Muscle of leg (tissue), 11 donors: ENCODE results near the gene PFDN5. TPM values are rescaled to one million over a fixed set of nuclear protein-coding genes. Genes with fewer than 3 reads are reported as not detected.

Experiments used
- DNase-seq: peaks from one replicate; pipeline ENCODE4 v3.0.0; 2013
- H3K27ac ChIP-seq: one replicate; pipeline ENCODE4 v1.5.1; 2013; ENCODE audit warnings: mild to moderate bottlenecking, low read length, control low read depth
- H3K27me3 ChIP-seq: one replicate; pipeline ENCODE4 v1.6.1; 2013; ENCODE audit warnings: low read length; ENCODE audit not compliant: control insufficient read depth, insufficient read depth
- H3K36me3 ChIP-seq: one replicate; pipeline ENCODE4 v1.6.1; 2013; ENCODE audit warnings: low read length; ENCODE audit not compliant: control insufficient read depth, insufficient read depth
- H3K4me1 ChIP-seq: one replicate; pipeline ENCODE4 v1.6.1; 2013; ENCODE audit warnings: low read length; ENCODE audit not compliant: control insufficient read depth, insufficient read depth
- H3K4me3 ChIP-seq: one replicate; pipeline ENCODE4 v1.5.1; 2013; ENCODE audit warnings: low read length, control low read depth
- H3K9me3 ChIP-seq: replicated peaks from 2 replicates; pipeline ENCODE4 v1.6.1; 2013; ENCODE audit warnings: low read depth, low read length; ENCODE audit not compliant: control insufficient read depth
- WGBS: methylation state at CpG from one replicate; pipeline ENCODE4 v1.1.5; 2013; ENCODE audit warnings: missing lambda C conversion rate; ENCODE audit not compliant: insufficient coverage; 5-methylcytosine and 5-hydroxymethylcytosine counted together
- polyA plus RNA-seq, 8 donors: library from polyadenylated mRNA; unstranded; fragments of 120-200 nt; gene quantifications; one replicate each; pipeline versions ENCODE4 v1.2.1 to v1.2.3, GENCODE V29; 2013; ENCODE audit warnings: inconsistent platforms in 1 of 8, low replicate concordance in 1 of 8; ENCODE audit not compliant: insufficient read length in 8 of 8, insufficient read depth in 1 of 8
- total RNA-seq: library from RNA; stranded (reverse); fragments of 120-200 nt; gene quantifications from one replicate; pipeline ENCODE4 v1.2.4, GENCODE V29; 2013

PFDN5 gene
- total and polyA plus RNA-seq, 9 donors = 451 to 875 (median 540) TPM

DNA sequence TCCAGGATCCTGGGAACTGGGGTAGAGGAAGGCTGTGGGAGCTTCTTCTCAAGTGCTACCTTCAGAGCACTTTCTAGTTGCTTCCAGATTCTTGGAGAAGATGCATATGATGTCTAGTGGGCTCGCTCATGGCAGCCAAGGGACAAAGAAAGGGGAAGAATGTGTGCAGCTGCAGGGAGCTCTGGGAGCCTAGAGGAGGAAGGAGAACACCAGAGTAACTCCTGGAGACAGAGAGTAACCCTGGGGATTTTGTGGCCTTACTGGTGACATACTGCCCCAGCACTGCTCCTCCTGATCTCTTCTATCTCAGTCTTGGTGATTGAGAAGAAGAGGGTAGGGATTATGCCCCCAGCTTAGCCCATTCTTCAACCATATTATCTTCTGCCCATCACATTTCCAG lies 51.1 kb downstream of the PFDN5 start:
- peaks cover 2% of the 10 kb centered on the region for H3K27me3 ChIP-seq
- H3K27ac ChIP-seq = no peak overlapping the region
- peaks cover 16% of the 10 kb centered on the region for H3K4me1 ChIP-seq
- H3K9me3 ChIP-seq = no peaks in the 10 kb centered on the region
- no peak for DNase-seq
- WGBS = 38% methylated on average over 1 of the region's 1 CpG
- H3K4me3 ChIP-seq = no peak overlapping the region
- H3K36me3 ChIP-seq = no peaks in the 10 kb centered on the region

DNA sequence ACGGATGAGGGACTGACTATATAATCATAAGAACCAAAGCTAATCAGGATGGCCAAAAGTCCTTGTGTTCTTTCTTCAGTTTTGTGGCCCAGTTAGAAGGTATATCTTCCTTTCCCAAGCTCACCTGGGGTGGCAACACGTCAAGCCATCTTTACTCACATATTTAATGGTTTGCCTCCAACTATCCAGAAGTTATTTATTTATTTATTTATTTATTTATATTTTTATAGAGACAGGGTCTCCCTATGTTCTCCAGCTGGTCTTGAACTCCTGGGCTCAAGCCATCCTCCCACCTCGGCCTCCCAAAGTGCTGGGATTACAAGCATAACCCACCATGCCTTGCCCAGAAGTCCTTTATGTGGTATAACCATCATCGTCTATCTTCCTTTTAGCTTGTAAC lies 52.6 kb downstream of the PFDN5 start:
- Histone ChIP-seq H3K27me3 (peaks cover 2% of the 10 kb centered on the region), H3K36me3 (no peaks in the 10 kb centered on the region), H3K4me3 (no peak overlapping the region), H3K9me3 (no peaks in the 10 kb centered on the region), H3K27ac (no peak overlapping the region), H3K4me1 (peaks cover 16% of the 10 kb centered on the region)
- WGBS = 76% methylated on average over 2 of the region's 4 CpGs
- no peak for DNase-seq

Other genes starting within 250 kb of the PFDN5 start
- 49.3 TPM for gene TNS2, start 245.5 kb upstream of the PFDN5 start, total RNA-seq
- 100 to 1,000 TPM in 3 of 8 donors, 10 to 100 TPM in 5; 66.8 to 119 (median 99.4) TPM for gene TNS2, start 245.5 kb upstream of the PFDN5 start, polyA plus RNA-seq
- 15.2 TPM for gene SPRYD3, start 216.2 kb upstream of the PFDN5 start, total RNA-seq
- 10 to 100 TPM; 18.2 to 23.6 (median 20.5) TPM for gene SPRYD3, start 216.2 kb upstream of the PFDN5 start, polyA plus RNA-seq
- gene IGFBP6, start 197.9 kb upstream of the PFDN5 start, total RNA-seq = 132 TPM
- gene IGFBP6, start 197.9 kb upstream of the PFDN5 start, polyA plus RNA-seq = 100 to 1,000 TPM in 4 of 8 donors, 10 to 100 TPM in 4; 50.7 to 181 (median 93.6) TPM
- gene SOAT2, start 192.1 kb upstream of the PFDN5 start, total RNA-seq = 0.04 TPM
- gene SOAT2, start 192.1 kb upstream of the PFDN5 start, polyA plus RNA-seq = 1 to 10 TPM in 2 of 8 donors, under 1 TPM in 6; 0.07 to 4.8 (median 0.21) TPM
- 19.0 TPM for gene ZNF740, start 114.8 kb upstream of the PFDN5 start, total RNA-seq
- 10 to 100 TPM; 23.9 to 36.9 (median 28.5) TPM for gene ZNF740, start 114.8 kb upstream of the PFDN5 start, polyA plus RNA-seq
- 21.4 TPM for gene CSAD, start 114.6 kb upstream of the PFDN5 start, total RNA-seq
- gene CSAD, start 114.6 kb upstream of the PFDN5 start, polyA plus RNA-seq = 10 to 100 TPM; 16.2 to 55.0 (median 31.6) TPM
- gene ITGB7, start 88.3 kb upstream of the PFDN5 start, total RNA-seq = 0.80 TPM
- 1 to 10 TPM in 3 of 8 donors, under 1 TPM in 5; 0.27 to 1.4 (median 0.74) TPM for gene ITGB7, start 88.3 kb upstream of the PFDN5 start, polyA plus RNA-seq
- 17.5 TPM for gene RARG, start 63.3 kb upstream of the PFDN5 start, total RNA-seq
- gene RARG, start 63.3 kb upstream of the PFDN5 start, polyA plus RNA-seq = 10 to 100 TPM; 20.1 to 44.5 (median 30.1) TPM
- gene ESPL1, start 27.2 kb upstream of the PFDN5 start, total RNA-seq = 4.0 TPM
- gene ESPL1, start 27.2 kb upstream of the PFDN5 start, polyA plus RNA-seq = 1 to 10 TPM; 4.6 to 9.8 (median 6.5) TPM
- 47.5 TPM for gene MYG1, start 4.2 kb downstream of the PFDN5 start, total RNA-seq
- gene MYG1, start 4.2 kb downstream of the PFDN5 start, polyA plus RNA-seq = 10 to 100 TPM; 34.7 to 43.8 (median 37.0) TPM
- 48.9 TPM for gene AAAS, start 26.1 kb downstream of the PFDN5 start, total RNA-seq
- gene AAAS, start 26.1 kb downstream of the PFDN5 start, polyA plus RNA-seq = 10 to 100 TPM; 47.9 to 62.4 (median 52.3) TPM
- 0.04 TPM for gene SP7, start 40.8 kb downstream of the PFDN5 start, total RNA-seq
- under 1 TPM in 3 of 8 donors, not detected in 5; 0.05 to 0.20 (median 0.06) TPM for gene SP7, start 40.8 kb downstream of the PFDN5 start, polyA plus RNA-seq
- gene SP1, start 84.6 kb downstream of the PFDN5 start, total RNA-seq = 34.8 TPM
- gene SP1, start 84.6 kb downstream of the PFDN5 start, polyA plus RNA-seq = 10 to 100 TPM; 28.7 to 48.3 (median 37.4) TPM
- gene AMHR2, start 128.3 kb downstream of the PFDN5 start, total RNA-seq = not detected
- under 1 TPM in 5 of 8 donors, not detected in 3; 0.09 to 0.36 (median 0.20) TPM for gene AMHR2, start 128.3 kb downstream of the PFDN5 start, polyA plus RNA-seq
- gene PRR13, start 146.2 kb downstream of the PFDN5 start, total RNA-seq = 15.8 TPM
- 10 to 100 TPM; 41.3 to 59.1 (median 47.8) TPM for gene PRR13, start 146.2 kb downstream of the PFDN5 start, polyA plus RNA-seq
- gene PCBP2, start 156.6 kb downstream of the PFDN5 start, total RNA-seq = 206 TPM
- 100 to 1,000 TPM; 520 to 664 (median 584) TPM for gene PCBP2, start 156.6 kb downstream of the PFDN5 start, polyA plus RNA-seq
- gene MAP3K12, start 203.9 kb downstream of the PFDN5 start, total RNA-seq = 15.3 TPM
- 10 to 100 TPM; 12.1 to 19.7 (median 14.6) TPM for gene MAP3K12, start 203.9 kb downstream of the PFDN5 start, polyA plus RNA-seq
- gene TARBP2, start 205.7 kb downstream of the PFDN5 start, total RNA-seq = 26.2 TPM
- gene TARBP2, start 205.7 kb downstream of the PFDN5 start, polyA plus RNA-seq = 10 to 100 TPM; 24.0 to 31.6 (median 26.7) TPM
- 0.98 TPM for gene NPFF, start 211.9 kb downstream of the PFDN5 start, total RNA-seq
- gene NPFF, start 211.9 kb downstream of the PFDN5 start, polyA plus RNA-seq = 1 to 10 TPM in 2 of 8 donors, under 1 TPM in 5, not detected in 1; 0.49 to 2.5 (median 0.88) TPM